CD8-positive, alpha-beta memory T cell (primary cell): ENCODE data around the gene AMZ1. TPM values are rescaled to one million over a fixed set of nuclear protein-coding genes. Genes with fewer than 3 reads are reported as not detected.
"Not testable (repeated sequence)": the region's sequence is repeated elsewhere in the genome, so short reads cannot be mapped to it uniquely, and the experiment has no call there.

Experiments
- CTCF ChIA-PET: fragments of 350-600 bp; sonication (Branson Sonifier 250); formaldehyde crosslinking; loops from one replicate; lab custom pipeline; 2021; ENCODE audit warnings: antibody characterized with exemption; lab: Charles Lee
- POLR2A ChIA-PET: fragments of 350-600 bp; sonication (Branson Sonifier 250); formaldehyde crosslinking; loops from one replicate; lab custom pipeline; 2021; ENCODE audit warnings: antibody characterized with exemption; lab: Charles Lee
- DNase-seq, 5 donors: peaks; one replicate each; pipeline versions ENCODE4 v3.0.0 to v3.0.0-alpha.2; 2020 to 2022; ENCODE audit warnings: mixed read lengths in 1 of 5
- H3K27ac ChIP-seq: one replicate; pipeline ENCODE4 v1.7.0; 2013; ENCODE audit warnings: low read depth, mild to moderate bottlenecking, low read length, moderate library complexity
- H3K27me3 ChIP-seq: 2 replicates; pipeline ENCODE4 v1.7.0; 2013; ENCODE audit warnings: low read length, mild to moderate bottlenecking; ENCODE audit not compliant: insufficient read depth, poor library complexity, severe bottlenecking
- H3K36me3 ChIP-seq: 2 replicates; pipeline ENCODE4 v1.7.0; 2013; ENCODE audit warnings: mild to moderate bottlenecking, low read length, moderate library complexity; ENCODE audit not compliant: insufficient read depth
- H3K4me1 ChIP-seq: 2 replicates; pipeline ENCODE4 v1.7.0; 2013; ENCODE audit warnings: mild to moderate bottlenecking, low read length, moderate library complexity; ENCODE audit not compliant: insufficient read depth
- H3K4me3 ChIP-seq: 2 replicates; pipeline ENCODE4 v1.7.0; 2013; ENCODE audit warnings: mild to moderate bottlenecking, low read length
- H3K9me3 ChIP-seq: 2 replicates; pipeline ENCODE4 v1.7.0; 2013; ENCODE audit warnings: mild to moderate bottlenecking, low read length
- H3K27ac Mint-ChIP-seq, 8 donors: one replicate each; pipeline ENCODE4 v1.8.0; 2020 to 2021; ENCODE audit warnings: mixed read lengths in 8 of 8, mild to moderate bottlenecking in 6 of 8, inconsistent platforms in 3 of 8, moderate library complexity in 3 of 8
- H3K27me3 Mint-ChIP-seq, 2 donors: one replicate each; pipeline ENCODE4 v1.8.0; 2020 to 2021; ENCODE audit warnings: mixed read lengths in 2 of 2, mild to moderate bottlenecking in 1 of 2, moderate library complexity in 1 of 2
- H3K36me3 Mint-ChIP-seq, 3 donors: one replicate each; pipeline ENCODE4 v1.8.0; 2020 to 2021; ENCODE audit warnings: mixed read lengths in 3 of 3, inconsistent platforms in 1 of 3, mild to moderate bottlenecking in 1 of 3
- H3K4me1 Mint-ChIP-seq, 3 donors: one replicate each; pipeline ENCODE4 v1.8.0; 2020 to 2021; ENCODE audit warnings: mixed read lengths in 3 of 3, inconsistent platforms in 1 of 3, mild to moderate bottlenecking in 1 of 3
- H3K4me3 Mint-ChIP-seq, 7 donors: one replicate each; pipeline ENCODE4 v1.8.0; 2020 to 2021; ENCODE audit warnings: mixed read lengths in 7 of 7, mild to moderate bottlenecking in 6 of 7, moderate library complexity in 4 of 7, inconsistent platforms in 2 of 7
- H3K9me3 Mint-ChIP-seq, 5 donors: one replicate each; pipeline ENCODE4 v1.8.0; 2020 to 2022; ENCODE audit warnings: mixed read lengths in 5 of 5, mild to moderate bottlenecking in 3 of 5, moderate library complexity in 2 of 5, inconsistent platforms in 1 of 5
- polyA plus RNA-seq: library from polyadenylated mRNA; unstranded; fragments of 300-500 nt; fragmentation: Illumina TruSeq; gene quantifications from one replicate; pipeline ENCODE4 v1.2.3, GENCODE V29; 2021
- total RNA-seq, 2 experiments: library from RNA; stranded (reverse); gene quantifications; one replicate each; pipeline ENCODE4 v1.2.3, GENCODE V29; 2021

AMZ1 gene
- total and polyA plus RNA-seq, 3 experiments from 2014 or later = 0.07 to 0.08 TPM; not detected in 1

GRCh38 chr7:2734751-2735571, 47.0 kb downstream of the AMZ1 start:
- POLR2A ChIA-PET = no interaction called here
- no peaks in the 10 kb centered on the region for H3K9me3 ChIP-seq
- Mint-ChIP-seq H3K9me3 (no peaks in the 10 kb centered on the region), H3K36me3 (peaks cover 0 to 33% (median 8%) of the 10 kb centered on the region in 3 donors), H3K27ac (peak overlapping the region in 1 of 8 donors; percentile 53), H3K4me1 (peaks cover 0 to 38% (median 6%) of the 10 kb centered on the region in 3 donors), H3K27me3 (peaks cover 0 to 2% of the 10 kb centered on the region in 2 donors), H3K4me3 (no peak overlapping the region)
- CTCF ChIA-PET = interaction anchor here (1.2 kb wide), 1 partner anchor 25 kb away, joined by 4 read pairs; no protein-coding TSS in a partner anchor
- no peaks in the 10 kb centered on the region for H3K4me1 ChIP-seq
- H3K4me3 ChIP-seq = no peak overlapping the region
- H3K36me3 ChIP-seq = peaks cover 9% of the 10 kb centered on the region
- H3K27me3 ChIP-seq = no peaks in the 10 kb centered on the region
- no peak for DNase-seq
- H3K27ac ChIP-seq = no peak overlapping the region

GRCh38 chr7:2735744-2736143, 47.7 kb downstream of the AMZ1 start:
- Mint-ChIP-seq H3K4me3 (no peak overlapping the region), H3K36me3 (peaks cover 0 to 27% (median 9%) of the 10 kb centered on the region in 3 donors), H3K27ac (no peak overlapping the region), H3K4me1 (peaks cover 0 to 38% (median 6%) of the 10 kb centered on the region in 3 donors), H3K27me3 (peaks cover 0 to 2% of the 10 kb centered on the region in 2 donors), H3K9me3 (no peaks in the 10 kb centered on the region)
- POLR2A ChIA-PET = no interaction called here
- no peaks in the 10 kb centered on the region for H3K4me1 ChIP-seq
- no peak for DNase-seq
- H3K27me3 ChIP-seq = no peaks in the 10 kb centered on the region
- peaks cover 7% of the 10 kb centered on the region for H3K36me3 ChIP-seq
- H3K4me3 ChIP-seq = no peak overlapping the region
- CTCF ChIA-PET = interaction anchor here (1.2 kb wide), 1 partner anchor 26 kb away, joined by 4 read pairs; no protein-coding TSS in a partner anchor
- H3K27ac ChIP-seq = no peak overlapping the region
- no peaks in the 10 kb centered on the region for H3K9me3 ChIP-seq

GRCh38 chr7:2736411-2736914, 48.5 kb downstream of the AMZ1 start:
- Mint-ChIP-seq H3K4me3 (no peak overlapping the region), H3K27me3 (peaks cover 0 to 2% of the 10 kb centered on the region in 2 donors), H3K36me3 (peaks cover 0 to 20% (median 9%) of the 10 kb centered on the region in 3 donors), H3K4me1 (peaks cover 0 to 37% (median 6%) of the 10 kb centered on the region in 3 donors), H3K9me3 (no peaks in the 10 kb centered on the region), H3K27ac (peak overlapping the region in 2 of 8 donors; percentile 19 to 51)
- Histone ChIP-seq H3K27ac (no peak overlapping the region), H3K4me3 (no peak overlapping the region), H3K27me3 (no peaks in the 10 kb centered on the region), H3K4me1 (no peaks in the 10 kb centered on the region), H3K36me3 (no peaks in the 10 kb centered on the region), H3K9me3 (no peaks in the 10 kb centered on the region)
- DNase-seq = no peak
- ChIA-PET CTCF (interaction anchor here (1.2 kb wide), 1 partner anchor 27 kb away, joined by 4 read pairs; no protein-coding TSS in a partner anchor), POLR2A (no interaction called here)

- Mint-ChIP-seq H3K27ac (peak overlapping the region in 1 of 8 donors; percentile 19), H3K36me3 (peaks cover 0 to 13% (median 5%) of the 10 kb centered on the region in 3 donors), H3K4me1 (peaks cover 0 to 30% (median 6%) of the 10 kb centered on the region in 3 donors)
- H3K4me1 ChIP-seq, H3K27me3 ChIP-seq, H3K27me3 Mint-ChIP-seq, H3K36me3 ChIP-seq, H3K4me3 Mint-ChIP-seq, H3K4me3 ChIP-seq, H3K27ac ChIP-seq, POLR2A ChIA-PET, CTCF ChIA-PET, H3K9me3 ChIP-seq, H3K9me3 Mint-ChIP-seq, DNase-seq: not testable (repeated sequence)
Observed at GRCh38 chr7:2737005-2737743, 49.2 kb downstream of the AMZ1 start.

GRCh38 chr7:2737771-2738540, 50.0 kb downstream of the AMZ1 start:
- POLR2A ChIA-PET = no interaction called here
- DNase-seq = no peak
- H3K4me3 ChIP-seq = no peak overlapping the region
- H3K36me3 ChIP-seq = no peaks in the 10 kb centered on the region
- H3K27ac Mint-ChIP-seq = no peak overlapping the region
- H3K4me3 Mint-ChIP-seq = no peak overlapping the region
- no peak overlapping the region for H3K27ac ChIP-seq
- H3K4me1 Mint-ChIP-seq = peaks cover 0 to 25% (median 6%) of the 10 kb centered on the region in 3 donors
- no peaks in the 10 kb centered on the region for H3K9me3 Mint-ChIP-seq
- peaks cover 0 to 8% (median 6%) of the 10 kb centered on the region in 3 donors for H3K36me3 Mint-ChIP-seq
- CTCF ChIA-PET = no interaction called here
- no peaks in the 10 kb centered on the region for H3K4me1 ChIP-seq
- no peaks in the 10 kb centered on the region for H3K27me3 ChIP-seq
- H3K27me3 Mint-ChIP-seq = peaks cover 0 to 2% of the 10 kb centered on the region in 2 donors
- H3K9me3 ChIP-seq = no peaks in the 10 kb centered on the region

GRCh38 chr7:2738766-2739549, 51.0 kb downstream of the AMZ1 start:
- Mint-ChIP-seq H3K36me3 (peaks cover 0 to 6% (median 4%) of the 10 kb centered on the region in 3 donors), H3K27me3 (peaks cover 0 to 2% of the 10 kb centered on the region in 2 donors), H3K4me1 (peaks cover 0 to 18% (median 6%) of the 10 kb centered on the region in 3 donors), H3K9me3 (no peaks in the 10 kb centered on the region), H3K27ac (peak overlapping the region in 1 of 8 donors; percentile 88), H3K4me3 (no peak overlapping the region)
- H3K4me1 ChIP-seq = no peaks in the 10 kb centered on the region
- H3K4me3 ChIP-seq = no peak overlapping the region
- no peak for DNase-seq
- H3K27me3 ChIP-seq = no peaks in the 10 kb centered on the region
- CTCF ChIA-PET = no interaction called here
- no peak overlapping the region for H3K27ac ChIP-seq
- no peaks in the 10 kb centered on the region for H3K9me3 ChIP-seq
- no peaks in the 10 kb centered on the region for H3K36me3 ChIP-seq
- POLR2A ChIA-PET = no interaction called here

GRCh38 chr7:2743523-2744185, 55.7 kb downstream of the AMZ1 start:
- DNase-seq, H3K36me3 ChIP-seq, H3K27me3 ChIP-seq, H3K27ac ChIP-seq, H3K27me3 Mint-ChIP-seq, CTCF ChIA-PET, H3K4me3 ChIP-seq, H3K9me3 ChIP-seq, H3K4me3 Mint-ChIP-seq, POLR2A ChIA-PET, H3K9me3 Mint-ChIP-seq, H3K36me3 Mint-ChIP-seq, H3K4me1 Mint-ChIP-seq, H3K27ac Mint-ChIP-seq, H3K4me1 ChIP-seq: not testable (repeated sequence)
